Stimulated activated CD4-positive, alpha-beta T cell treated with anti-CD3 and anti-CD28 coated beads, Interleukin-2, amount 100 ng/mL, for 4 hours (primary cell): ENCODE measurements around the gene IL1R2.
"Not testable (repeated sequence)": the region's sequence is repeated elsewhere in the genome, so short reads cannot be mapped to it uniquely, and the experiment has no call there.

Experiments used
- DNase-seq: peaks from one replicate; pipeline ENCODE4 v3.0.0-alpha.2; 2020; ENCODE audit warnings: low read depth

The IL1R2 gene

GRCh38 chr2:102061962-102062795 is 70.4 kb downstream of the IL1R2 start:
- no peak for DNase-seq

DNA sequence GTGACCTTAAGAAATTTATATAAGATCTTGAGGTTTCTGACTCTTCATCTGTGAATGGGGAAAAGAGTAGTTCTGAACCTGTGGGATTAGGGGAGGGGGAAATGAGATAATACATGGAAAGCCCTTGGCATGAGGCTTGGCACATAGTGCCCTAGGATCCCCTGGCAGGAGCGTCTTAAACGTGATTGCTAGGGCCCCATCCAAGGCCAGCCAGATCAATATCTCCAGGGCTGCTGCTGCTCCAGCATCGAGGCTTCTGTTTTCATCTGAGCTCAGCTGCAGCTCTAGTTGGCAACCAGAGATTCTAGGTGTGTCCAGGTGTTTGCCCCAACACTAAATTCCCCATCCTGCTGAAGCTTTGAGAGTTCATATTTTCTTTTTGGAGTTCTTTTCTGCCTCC is 71.0 kb downstream of the IL1R2 start:
- DNase-seq: no peak

- DNase-seq: no peak
Measured at GRCh38 chr2:102063487-102063911, 71.7 kb downstream of the IL1R2 start.

DNA sequence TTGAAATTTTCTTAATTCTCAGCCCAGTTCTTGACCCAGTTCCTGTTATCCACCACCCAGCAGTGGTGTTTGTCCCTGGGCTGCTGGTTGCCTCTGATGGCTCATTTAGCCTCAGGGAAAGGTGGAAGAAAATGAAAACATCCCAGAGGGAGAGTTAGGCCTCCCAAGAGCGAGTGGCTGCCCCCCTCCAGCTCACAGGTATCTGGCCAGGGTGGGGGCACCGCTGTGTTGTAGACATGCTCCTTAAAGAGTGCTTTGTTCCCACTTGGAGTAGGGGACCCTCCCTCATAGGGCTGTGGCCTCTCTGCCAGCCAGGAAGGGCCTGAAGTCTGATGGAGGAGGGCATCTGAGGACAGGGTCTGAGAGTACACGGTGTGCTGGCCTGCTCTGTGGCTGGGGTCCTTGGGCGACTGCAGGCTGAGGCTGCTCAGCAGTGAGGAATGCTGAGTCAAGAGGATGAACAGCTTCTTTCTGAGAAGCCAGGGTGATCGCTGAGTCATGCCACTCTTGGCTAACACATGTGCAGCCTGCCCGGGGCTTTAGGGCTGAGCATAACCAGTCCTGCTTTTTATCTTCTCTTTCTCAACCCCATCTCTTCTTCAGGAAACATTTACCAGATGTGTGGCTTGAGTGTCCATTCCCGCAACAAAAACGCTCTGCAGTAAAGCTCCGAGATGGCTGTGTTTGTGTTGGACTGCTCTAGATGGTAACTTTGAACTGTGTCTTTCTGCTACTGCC is 72.3 kb downstream of the IL1R2 start:
- DNase-seq: no peak

DNA sequence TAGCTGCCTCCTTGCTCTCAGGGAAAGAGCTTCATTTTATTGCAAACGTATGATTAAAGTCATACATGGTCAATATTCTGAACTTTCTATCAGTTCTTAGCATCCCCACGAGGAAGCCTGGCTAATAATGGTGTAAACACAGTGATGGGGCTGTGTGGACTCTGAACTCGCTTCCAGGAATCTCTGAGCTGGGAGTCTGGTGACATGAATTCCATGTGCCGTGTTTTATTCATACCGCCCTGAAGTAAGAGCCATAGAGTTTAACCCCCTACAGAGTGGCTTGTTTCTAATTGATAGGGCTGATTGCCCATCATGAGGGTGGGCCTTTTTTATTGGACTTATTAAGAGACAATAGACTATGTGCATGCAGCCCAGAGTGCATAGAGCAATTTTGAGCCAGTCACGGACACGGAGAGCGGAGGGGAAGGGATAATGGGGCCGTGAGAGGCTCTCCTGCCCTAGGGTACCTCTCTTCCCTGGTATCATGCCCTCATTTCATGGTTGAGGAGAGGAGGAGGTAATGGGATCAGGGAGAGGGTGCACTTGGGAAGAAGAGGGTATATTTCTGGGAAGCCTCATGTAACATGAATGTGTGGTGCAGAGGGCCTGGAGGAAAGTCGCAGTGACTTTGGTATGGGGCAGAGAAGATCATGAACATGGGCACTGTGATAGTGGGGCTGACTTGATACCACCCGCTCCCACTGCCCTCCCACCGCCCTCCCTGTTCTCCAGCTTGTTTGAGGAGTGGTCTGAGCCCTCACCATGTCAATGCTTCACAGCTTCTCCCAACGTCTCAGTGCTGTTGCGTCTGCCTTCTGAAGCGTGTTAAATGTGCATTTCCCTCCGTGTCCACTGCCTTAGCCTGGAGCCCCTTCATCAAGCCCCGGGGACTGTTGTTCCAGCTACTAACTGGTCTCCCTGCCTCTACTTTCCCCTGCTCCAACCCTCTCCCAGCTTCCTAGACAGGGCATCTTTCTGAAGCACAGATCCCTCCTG is 73.2 kb downstream of the IL1R2 start:
- DNase-seq: no peak

- no peak for DNase-seq
Measured at GRCh38 chr2:102065675-102066252, 74.0 kb downstream of the IL1R2 start.

DNA sequence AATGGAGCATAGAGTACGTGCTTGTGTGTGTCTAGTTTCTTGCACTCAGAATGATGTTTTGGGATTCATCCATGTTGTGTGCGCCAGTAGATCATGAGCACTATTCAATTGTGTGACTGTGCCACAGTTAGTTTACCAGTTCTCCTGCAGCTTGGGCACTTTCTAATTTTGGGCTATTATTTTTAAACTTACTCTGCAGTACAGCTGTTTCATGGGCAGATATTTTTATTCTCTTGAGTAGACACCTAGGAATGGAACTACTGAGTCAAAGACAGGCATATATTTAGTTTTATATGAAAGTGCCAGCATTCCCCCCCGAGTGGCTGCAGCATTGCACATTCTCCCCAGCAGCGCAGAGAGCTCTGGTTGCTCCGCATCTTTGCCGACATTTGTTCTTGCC is 74.8 kb downstream of the IL1R2 start:
- DNase-seq: no peak

- DNase-seq: not testable (repeated sequence)
Measured at GRCh38 chr2:102068126-102068525, 76.4 kb downstream of the IL1R2 start.

DNA sequence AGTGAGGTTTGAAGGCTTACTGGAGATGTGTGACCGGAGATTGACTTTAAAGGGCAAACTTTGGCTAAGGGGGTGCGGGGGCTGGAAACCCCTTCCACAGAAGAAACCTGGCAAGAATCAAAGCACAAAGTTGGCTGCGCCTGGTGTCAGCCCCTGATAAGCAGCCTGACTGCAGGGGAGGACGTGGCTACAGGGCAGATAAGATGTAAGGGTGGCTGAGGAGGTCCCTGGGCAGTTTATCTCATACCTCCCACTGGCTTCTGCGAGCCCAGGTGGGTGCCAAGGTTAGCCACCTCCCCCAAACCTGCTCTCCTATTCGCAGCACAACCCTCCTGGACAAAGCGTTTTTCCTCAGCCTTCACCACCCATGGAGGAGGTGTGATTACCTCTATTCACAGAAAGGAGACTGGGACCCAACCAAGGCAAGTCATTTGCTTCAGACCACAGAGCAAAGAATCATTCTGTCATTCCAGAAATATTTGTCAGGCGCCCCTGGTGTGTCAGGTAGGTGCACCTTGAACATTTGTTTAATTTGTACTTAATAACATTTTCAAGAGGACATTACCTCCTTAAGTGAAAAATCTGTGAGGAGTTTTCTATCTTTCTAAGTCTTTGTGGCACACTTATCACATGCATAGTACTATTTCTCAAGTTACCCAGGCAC is 77.7 kb downstream of the IL1R2 start:
- no peak for DNase-seq

GRCh38 chr2:102070058-102070642 is 78.4 kb downstream of the IL1R2 start:
- no peak for DNase-seq

- no peak for DNase-seq
Measured at GRCh38 chr2:102072741-102073140, 81.0 kb downstream of the IL1R2 start.

GRCh38 chr2:102073168-102073724 is 81.5 kb downstream of the IL1R2 start:
- DNase-seq: no peak

GRCh38 chr2:102074152-102074783 is 82.5 kb downstream of the IL1R2 start:
- DNase-seq: no peak

- no peak for DNase-seq
Measured at GRCh38 chr2:102075479-102075878, 83.7 kb downstream of the IL1R2 start.

DNA sequence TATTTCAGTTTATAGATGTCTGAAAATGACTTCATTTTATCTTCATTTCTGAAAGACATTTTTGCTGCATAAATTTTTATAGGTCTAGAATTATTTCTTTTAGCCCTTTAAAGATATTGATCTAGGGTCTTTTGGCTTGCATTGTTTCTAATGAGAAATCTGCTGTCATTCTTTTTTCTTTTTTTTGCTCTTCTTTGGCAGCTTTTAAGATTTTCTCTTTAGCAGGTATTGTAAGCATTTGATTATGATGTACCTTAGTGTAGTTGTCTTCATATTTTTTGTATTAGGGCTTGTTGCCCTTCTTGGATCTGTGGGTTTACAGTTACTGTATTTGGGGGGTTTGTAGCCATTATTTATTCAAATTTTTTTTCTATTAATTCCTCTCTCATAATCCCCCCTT is 84.8 kb downstream of the IL1R2 start:
- no peak for DNase-seq
